Panc1 (cell line): ENCODE results near the gene ATPAF2. TPM values are rescaled to one million over a fixed set of nuclear protein-coding genes. Genes with fewer than 3 reads are reported as not detected.

Experiments
- ATAC-seq: fragments of 200-7000 bp; cut with Tn5 transposase; 2 replicates; pipeline ENCODE4 v1.9.1; 2020; ENCODE audit warnings: mild to moderate bottlenecking, moderate library complexity
- BruUV-seq: library from RNA; stranded (reverse); fragments of 400-500 nt; replicated peaks from 2 replicates; lab custom pipeline; 2021; lab: Mats Ljungman, UMichigan
- CTCF ChIA-PET: fragments of 300-600 bp; sonication (Branson Sonifier 250); formaldehyde crosslinking; loops from one replicate; lab custom pipeline; 2022; ENCODE audit warnings: antibody characterized with exemption; lab: Charles Lee
- POLR2A ChIA-PET: fragments of 300-600 bp; sonication (Branson Sonifier 250); formaldehyde crosslinking; loops from one replicate; lab custom pipeline; 2022; ENCODE audit warnings: antibody characterized with exemption; lab: Charles Lee
- DNase-seq: peaks from one replicate; pipeline ENCODE4 v3.0.0-alpha.2; 2010; ENCODE audit warnings: low read depth, low spot score
- H3K27ac ChIP-seq: 2 replicates; pipeline ENCODE4 v1.5.1; 2011; ENCODE audit warnings: mild to moderate bottlenecking, low read length, inconsistent platforms
- H3K27me3 ChIP-seq: fragments of 200-500 bp; sonication (Bioruptor generic); 2 replicates; pipeline ENCODE4 v1.6.0; 2014; ENCODE audit warnings: low read length, inconsistent platforms; ENCODE audit not compliant: control insufficient read depth, insufficient read depth
- H3K36me3 ChIP-seq: fragments of 200-500 bp; sonication (Bioruptor generic); 2 replicates; pipeline ENCODE4 v1.5.1; 2014; ENCODE audit warnings: inconsistent platforms, mild to moderate bottlenecking, low read length, moderate library complexity; ENCODE audit not compliant: control insufficient read depth, insufficient read depth
- H3K4me1 ChIP-seq: 2 replicates; pipeline ENCODE4 v1.5.1; 2011; ENCODE audit warnings: inconsistent platforms, mild to moderate bottlenecking, low read length, moderate library complexity; ENCODE audit not compliant: control insufficient read depth, insufficient read depth
- H3K4me3 ChIP-seq, 2 experiments: 2 replicates each; pipeline ENCODE4 v1.5.1; 2011 to 2012; ENCODE audit warnings: low read depth in 2 of 2, low read length in 2 of 2, mild to moderate bottlenecking in 2 of 2, inconsistent platforms in 1 of 2, moderate library complexity in 1 of 2
- H3K9me3 ChIP-seq: fragments of 200-500 bp; sonication (Bioruptor generic); 2 replicates; pipeline ENCODE4 v1.5.1; 2014; ENCODE audit warnings: low read depth, mild to moderate bottlenecking, inconsistent platforms, low read length, moderate library complexity; ENCODE audit not compliant: control insufficient read depth, insufficient read depth
- CTCF ChIP-seq: fragments of 450-650 bp; IDR thresholded peaks from 2 replicates; pipeline ENCODE4 v1.5.1; 2017; ENCODE audit warnings: mild to moderate bottlenecking
- POLR2AphosphoS5 ChIP-seq: IDR thresholded peaks from 2 replicates; pipeline ENCODE4 v1.6.1; 2012; ENCODE audit warnings: mild to moderate bottlenecking, low read depth, low read length, moderate library complexity
- REST ChIP-seq, 2 experiments: IDR thresholded peaks; 2 replicates each; pipeline ENCODE4 v1.6.1; 2011 to 2012; ENCODE audit warnings: low read depth in 2 of 2, control low read depth in 1 of 2, low read length in 1 of 2, mild to moderate bottlenecking in 1 of 2, moderate library complexity in 1 of 2; ENCODE audit not compliant: insufficient read depth in 1 of 2
- SIN3A ChIP-seq: IDR thresholded peaks from 2 replicates; pipeline ENCODE4 v1.6.1; 2012; ENCODE audit warnings: low read depth, mild to moderate bottlenecking, low read length, moderate library complexity, borderline replicate concordance; ENCODE audit not compliant: insufficient read depth
- TCF7L2 ChIP-seq: IDR thresholded peaks from 2 replicates; pipeline ENCODE4 v1.6.1; 2011; ENCODE audit warnings: mild to moderate bottlenecking, low read depth, low read length, inconsistent platforms
- in situ Hi-C: cut with HindIII; loops from 2 replicates; pipeline ENCODE4 v1.10.0; 2016; ENCODE audit warnings: low sequenced_read_pairs, low pct_unique_long_range_greater_than_20kb
- intact Hi-C: fragments of 100-400 bp; cut with micrococcal nuclease; formaldehyde crosslinking; loops from one replicate; pipeline ENCODE4 v1.10.0; 2022; ENCODE audit not compliant: unreplicated experiment
- total RNA-seq: library from RNA; stranded (reverse); gene quantifications from one replicate; pipeline ENCODE4 v1.2.1, GENCODE V29; 2021; ENCODE audit not compliant: unreplicated experiment

ATPAF2 gene
- total RNA-seq, 1 experiment from 2014 or later: 22.3 TPM

GRCh38 chr17:18044609-18045008, 5.6 kb upstream of the ATPAF2 start:
- no TSS peak for BruUV-seq
- POLR2A ChIA-PET: no interaction called here
- Histone ChIP-seq H3K9me3 (no peaks in the 10 kb centered on the region), H3K36me3 (no peaks in the 10 kb centered on the region; the same call in 1 of the 2 replicates), H3K4me3 (no peak overlapping the region), H3K4me1 (peaks cover 15% of the 10 kb centered on the region), H3K27me3 (no peaks in the 10 kb centered on the region), H3K27ac (no peak overlapping the region)
- TF ChIP-seq POLR2AphosphoS5 (no peak), REST (IDR thresholded peaks at IDR 0.05; ENCODE audit: insufficient read depth in 1 of 2, low read depth in 2 of 2, low read length in 1 of 2) (no peak), TCF7L2 (no peak), SIN3A (no peak), CTCF (no peak)
- DNase-seq (no peak), ATAC-seq (no peak)
- CTCF ChIA-PET: no interaction called here
- in situ Hi-C loops (no loop called here), intact Hi-C loops (no loop called here)

GRCh38 chr17:18043491-18043890, 4.5 kb upstream of the ATPAF2 start:
- Histone ChIP-seq H3K27ac (no peak overlapping the region), H3K4me3 (no peak overlapping the region), H3K9me3 (no peaks in the 10 kb centered on the region), H3K27me3 (no peaks in the 10 kb centered on the region), H3K4me1 (peaks cover 15% of the 10 kb centered on the region), H3K36me3 (no peaks in the 10 kb centered on the region; the same call in 1 of the 2 replicates)
- DNase-seq (no peak), ATAC-seq (no peak)
- POLR2A ChIA-PET: no interaction called here
- in situ Hi-C loops: no loop called here
- intact Hi-C loops: no loop called here
- CTCF ChIA-PET: no interaction called here
- no peak for TF ChIP-seq TCF7L2
- TF ChIP-seq CTCF: peak; percentile 37; the same call in 1 of the 2 replicates
- no TSS peak for BruUV-seq
